Stimulated activated CD4-positive, alpha-beta T cell treated with anti-CD3 and anti-CD28 coated beads, Interleukin-2, amount 100 ng/mL, for 4 hours (primary cell): ENCODE data around the gene PEX14.
"Not testable (repeated sequence)": the region's sequence is repeated elsewhere in the genome, so short reads cannot be mapped to it uniquely, and the experiment has no call there.

Experiments used
- DNase-seq: peaks from one replicate; pipeline ENCODE4 v3.0.0-alpha.2; 2020; ENCODE audit warnings: low read depth

The PEX14 gene

GRCh38 chr1:10450836-10451235 is 23.9 kb upstream of the PEX14 start:
- no peak for DNase-seq

- no peak for DNase-seq
These were observed 23.5 kb upstream of the PEX14 start for GRCh38 chr1:10451287-10451686.

- DNase-seq = no peak
These were observed 18.7 kb upstream of the PEX14 start for GRCh38 chr1:10456048-10456447.

- no peak for DNase-seq
These were observed 18.1 kb upstream of the PEX14 start for GRCh38 chr1:10456661-10457060.

- DNase-seq = not testable (repeated sequence)
These were observed 17.3 kb upstream of the PEX14 start for GRCh38 chr1:10457462-10457861.

- DNase-seq = no peak
These were observed 16.9 kb upstream of the PEX14 start for GRCh38 chr1:10457875-10458274.

- DNase-seq = no peak
These were observed 15.6 kb upstream of the PEX14 start for GRCh38 chr1:10459184-10459583.

- DNase-seq = no peak
These were observed 7.7 kb upstream of the PEX14 start for GRCh38 chr1:10467078-10467477.

GRCh38 chr1:10470043-10470442 is 4.7 kb upstream of the PEX14 start:
- no peak for DNase-seq

- DNase-seq = no peak
These were observed 3.1 kb upstream of the PEX14 start for GRCh38 chr1:10471411-10472219.

GRCh38 chr1:10472220-10473144 is 2.3 kb upstream of the PEX14 start, which contains the start of gene DFFA:
Gene DFFA, minus strand, starts transcription at chr1:10472529. Its CDS starts 71 bp downstream, at chr1:10472458.
- DNase-seq = peak; percentile 86

GRCh38 chr1:10473145-10473765 is 1.5 kb upstream of the PEX14 start:
- no peak for DNase-seq

GRCh38 chr1:10474309-10474612 is 489 bp upstream of the PEX14 start:
- DNase-seq = not testable (repeated sequence)

GRCh38 chr1:10475510-10475909 is 760 bp downstream of the PEX14 start:
- DNase-seq = no peak

- DNase-seq = no peak
These were observed 4.5 kb downstream of the PEX14 start for GRCh38 chr1:10479296-10479695.

- no peak for DNase-seq
These were observed 5.9 kb downstream of the PEX14 start for GRCh38 chr1:10480614-10481013.

- no peak for DNase-seq
These were observed 9.8 kb downstream of the PEX14 start for GRCh38 chr1:10484521-10484920.

GRCh38 chr1:10489291-10490055 is 14.7 kb downstream of the PEX14 start:
- DNase-seq = no peak

- no peak for DNase-seq
These were observed 15.7 kb downstream of the PEX14 start for GRCh38 chr1:10490286-10490970.

GRCh38 chr1:10494418-10494753 is 19.6 kb downstream of the PEX14 start:
- DNase-seq = no peak

GRCh38 chr1:10494754-10495474 is 20.2 kb downstream of the PEX14 start:
- peak; percentile 58 for DNase-seq
